ENCODE measurements around the gene RAPGEF2.
"Not testable (repeated sequence)": the region's sequence is repeated elsewhere in the genome, so short reads cannot be mapped to it uniquely, and the experiment has no call there.

RAPGEF2 gene

GRCh38 chr4:159160242-159160641, 57.4 kb downstream of the RAPGEF2 start:
- no peak for DNase-seq (ENCODE audit: low read depth, low spot score)

- not testable (repeated sequence) for DNase-seq (ENCODE audit: low read depth, low spot score)
Observed at GRCh38 chr4:159161436-159161835, 58.6 kb downstream of the RAPGEF2 start.

GRCh38 chr4:159162576-159162975, 59.7 kb downstream of the RAPGEF2 start:
- DNase-seq (ENCODE audit: low read depth, low spot score) = no peak

- no peak for DNase-seq (ENCODE audit: low read depth, low spot score)
Observed at GRCh38 chr4:159163521-159163920, 60.6 kb downstream of the RAPGEF2 start.

- no peak for DNase-seq (ENCODE audit: low read depth, low spot score)
Observed at GRCh38 chr4:159169404-159170302, 66.8 kb downstream of the RAPGEF2 start.

GRCh38 chr4:159171287-159171686, 68.4 kb downstream of the RAPGEF2 start:
- DNase-seq (ENCODE audit: low read depth, low spot score) = no peak

- no peak for DNase-seq (ENCODE audit: low read depth, low spot score)
Observed at GRCh38 chr4:159173886-159174285, 71.0 kb downstream of the RAPGEF2 start.

- no peak for DNase-seq (ENCODE audit: low read depth, low spot score)
Observed at GRCh38 chr4:159174645-159175084, 71.8 kb downstream of the RAPGEF2 start.

GRCh38 chr4:159175085-159175988, 72.5 kb downstream of the RAPGEF2 start:
- peak; percentile 79 for DNase-seq (ENCODE audit: low read depth, low spot score)

- no peak for DNase-seq (ENCODE audit: low read depth, low spot score)
Observed at GRCh38 chr4:159175989-159176375, 73.1 kb downstream of the RAPGEF2 start.

- no peak for DNase-seq (ENCODE audit: low read depth, low spot score)
Observed at GRCh38 chr4:159177265-159178150, 74.6 kb downstream of the RAPGEF2 start.

GRCh38 chr4:159178151-159178546, 75.3 kb downstream of the RAPGEF2 start:
- no peak for DNase-seq (ENCODE audit: low read depth, low spot score)

- no peak for DNase-seq (ENCODE audit: low read depth, low spot score)
Observed at GRCh38 chr4:159178979-159179969, 76.4 kb downstream of the RAPGEF2 start.

- not testable (repeated sequence) for DNase-seq (ENCODE audit: low read depth, low spot score)
Observed at GRCh38 chr4:159183885-159184605, 81.2 kb downstream of the RAPGEF2 start.

GRCh38 chr4:159185591-159186023, 82.7 kb downstream of the RAPGEF2 start:
- DNase-seq (ENCODE audit: low read depth, low spot score) = no peak

GRCh38 chr4:159188646-159189045, 85.8 kb downstream of the RAPGEF2 start:
- DNase-seq (ENCODE audit: low read depth, low spot score) = no peak

- no peak for DNase-seq (ENCODE audit: low read depth, low spot score)
Observed at GRCh38 chr4:159190651-159191050, 87.8 kb downstream of the RAPGEF2 start.

GRCh38 chr4:159191989-159192388, 89.1 kb downstream of the RAPGEF2 start:
- no peak for DNase-seq (ENCODE audit: low read depth, low spot score)

GRCh38 chr4:159193046-159193620, 90.3 kb downstream of the RAPGEF2 start:
- no peak for DNase-seq (ENCODE audit: low read depth, low spot score)

All from smooth muscle cell of the brain vasculature (primary cell).